HCT116 (cell line): ENCODE results near the gene NMNAT3.

Experiments
- CTCF ChIP-seq, 3 experiments: fragments of 200-600 bp in 1 of 3; sonication (generic) in 1 of 3; IDR thresholded peaks in 2 of 3; conservative IDR thresholded peaks in 1 of 3; 2 replicates each; pipeline ENCODE4 v1.5.1; 2012 to 2017; ENCODE audit warnings: low read depth in 2 of 3, low read length in 2 of 3, antibody characterized with exemption in 1 of 3, borderline replicate concordance in 1 of 3, control low read depth in 1 of 3, mild to moderate bottlenecking in 1 of 3, mixed read lengths in 1 of 3, mixed run types in 1 of 3, moderate library complexity in 1 of 3; ENCODE audit not compliant: insufficient read depth in 1 of 3
- EZH2phosphoT487 ChIP-seq: fragments of 200-600 bp; IDR thresholded peaks from 2 replicates; pipeline ENCODE4 v1.6.1; 2018; ENCODE audit warnings: antibody characterized with exemption, borderline replicate concordance
- JUND ChIP-seq: IDR thresholded peaks from 2 replicates; pipeline ENCODE4 v1.6.1; 2012
- POLR2A ChIP-seq: IDR thresholded peaks from 2 replicates; pipeline ENCODE4 v1.7.0; 2011; ENCODE audit warnings: borderline replicate concordance; ENCODE audit not compliant: insufficient read depth, insufficient read length; ENCODE audit errors: extremely low read depth
- RAD21 ChIP-seq: IDR thresholded peaks from 2 replicates; pipeline ENCODE4 v1.6.1; 2012; ENCODE audit warnings: low read depth, mild to moderate bottlenecking
- SP1 ChIP-seq: IDR thresholded peaks from 2 replicates; pipeline ENCODE4 v1.6.1; 2012; ENCODE audit warnings: low read depth
- YY1 ChIP-seq: IDR thresholded peaks from 2 replicates; pipeline ENCODE4 v1.6.1; 2011; ENCODE audit warnings: low read length, low read depth, moderate library complexity, mild to moderate bottlenecking; ENCODE audit not compliant: insufficient replicate concordance; ENCODE audit errors: extremely low read depth
- ZNF274 ChIP-seq: fragments of 200-500 bp; sonication (Bioruptor generic); IDR thresholded peaks from 2 replicates; pipeline ENCODE4 v1.6.1; 2014; ENCODE audit warnings: mild to moderate bottlenecking, low read depth, low read length, inconsistent platforms

- TF ChIP-seq CTCF (IDR thresholded peaks at IDR 0.05 in 2 of 3, conservative IDR thresholded peaks at IDR 0.05 in 1 of 3; ENCODE audit: borderline replicate concordance in 1 of 3, insufficient read depth in 1 of 3, low read depth in 2 of 3, low read length in 2 of 3) (no peak), JUND (no peak), ZNF274 (no peak), YY1 (no peak), EZH2phosphoT487 (no peak), POLR2A (no peak), SP1 (no peak), RAD21 (no peak)
These were observed 68.8 kb downstream of the NMNAT3 start for GRCh38 chr3:139608924-139609323.
